DMS 273 (cell line): ENCODE results near the gene DENND1C.

ENCODE experiments used
- DNase-seq: peaks from one replicate; lab custom pipeline; 2025; ENCODE audit not compliant: unreplicated experiment; lab: John Stamatoyannopoulos, UW

The DENND1C gene

DNA sequence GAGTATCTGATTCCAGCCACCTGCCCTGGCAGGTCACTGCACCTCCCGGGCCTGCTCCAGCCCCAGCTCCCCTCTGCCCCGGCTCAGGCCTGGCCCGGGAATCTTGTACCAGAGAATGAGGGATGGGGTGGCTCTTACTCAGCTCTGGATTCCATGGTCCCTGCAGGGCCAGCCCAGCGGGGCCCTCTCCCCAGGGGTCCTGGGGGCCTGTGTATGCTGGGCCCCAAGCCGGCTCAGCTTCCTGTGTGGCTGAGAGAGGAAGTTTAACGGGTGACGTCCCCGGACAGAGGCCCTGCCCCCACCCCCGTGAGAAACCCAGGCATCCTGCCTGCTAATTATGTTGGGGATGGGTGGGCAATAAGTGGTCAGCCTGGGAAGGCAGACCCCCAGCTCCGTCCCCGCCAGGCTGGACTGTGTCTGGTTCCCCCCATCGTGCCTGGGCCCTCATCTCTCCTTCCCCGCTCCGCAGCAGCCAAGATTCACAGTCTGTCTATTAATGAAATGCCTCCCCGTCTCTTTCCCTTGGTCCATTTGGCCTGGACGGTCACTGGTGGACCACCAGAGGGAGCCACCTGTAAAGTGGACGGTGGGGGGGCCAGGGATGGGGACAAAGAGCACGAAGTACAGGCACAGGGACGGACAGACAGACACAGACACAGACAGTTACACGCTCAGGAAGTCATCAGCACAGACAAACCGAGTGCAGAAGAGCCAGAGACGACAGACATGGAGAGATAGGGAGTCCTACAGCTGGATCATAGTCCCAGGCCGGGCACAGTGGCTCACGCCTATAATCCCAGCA is at the start of gene DENND1C:
TSS of gene DENND1C (minus strand) at position 247 of the 802 bp plus-strand sequence. CDS start at position 155, 92 bp downstream.
- DNase-seq: no peak

DNA sequence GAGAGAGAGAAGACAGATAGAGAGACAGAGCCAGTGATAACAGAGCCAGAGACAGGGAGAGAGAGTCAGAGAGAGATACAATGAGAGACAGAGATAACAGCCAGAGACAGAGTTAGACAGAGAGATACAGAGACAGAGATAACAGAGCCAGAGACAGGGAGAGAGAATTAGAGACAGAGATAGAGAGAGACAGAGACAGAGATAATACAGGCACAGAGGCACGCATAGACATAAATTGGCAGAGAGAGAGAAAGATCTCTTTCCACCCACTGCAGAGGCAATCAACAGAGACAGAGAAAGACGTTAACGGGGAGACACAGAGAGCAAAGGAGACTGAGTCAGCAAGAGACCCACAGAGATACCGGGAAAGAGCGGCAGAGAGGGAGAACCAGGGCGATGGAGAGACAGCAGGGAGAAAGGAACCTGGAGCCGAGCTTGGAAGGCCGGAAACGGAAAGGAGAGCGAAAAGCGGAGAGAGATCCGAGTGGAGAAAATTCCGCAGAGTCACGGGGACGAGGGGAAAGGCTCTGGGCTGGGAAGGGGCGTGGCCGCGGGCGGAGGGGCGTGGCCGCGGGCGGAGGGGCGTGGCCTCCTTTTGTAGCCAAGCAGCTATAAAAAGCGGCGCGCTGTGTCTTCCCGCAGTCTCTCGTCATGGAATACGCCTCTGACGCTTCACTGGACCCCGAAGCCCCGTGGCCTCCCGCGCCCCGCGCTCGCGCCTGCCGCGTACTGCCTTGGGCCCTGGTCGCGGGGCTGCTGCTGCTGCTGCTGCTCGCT is 49.0 kb upstream of the DENND1C start, which contains the start of gene TNFSF9:
TSS of gene TNFSF9 (plus strand) at position 641 of the 777 bp plus-strand sequence. CDS start at position 652, 11 bp downstream.
- peak; percentile 84 for DNase-seq

- no peak for DNase-seq
Observed at GRCh38 chr19:6529937-6530385, 48.4 kb upstream of the DENND1C start.

GRCh38 chr19:6529351-6529750 is 47.8 kb upstream of the DENND1C start:
- no peak for DNase-seq

DNA sequence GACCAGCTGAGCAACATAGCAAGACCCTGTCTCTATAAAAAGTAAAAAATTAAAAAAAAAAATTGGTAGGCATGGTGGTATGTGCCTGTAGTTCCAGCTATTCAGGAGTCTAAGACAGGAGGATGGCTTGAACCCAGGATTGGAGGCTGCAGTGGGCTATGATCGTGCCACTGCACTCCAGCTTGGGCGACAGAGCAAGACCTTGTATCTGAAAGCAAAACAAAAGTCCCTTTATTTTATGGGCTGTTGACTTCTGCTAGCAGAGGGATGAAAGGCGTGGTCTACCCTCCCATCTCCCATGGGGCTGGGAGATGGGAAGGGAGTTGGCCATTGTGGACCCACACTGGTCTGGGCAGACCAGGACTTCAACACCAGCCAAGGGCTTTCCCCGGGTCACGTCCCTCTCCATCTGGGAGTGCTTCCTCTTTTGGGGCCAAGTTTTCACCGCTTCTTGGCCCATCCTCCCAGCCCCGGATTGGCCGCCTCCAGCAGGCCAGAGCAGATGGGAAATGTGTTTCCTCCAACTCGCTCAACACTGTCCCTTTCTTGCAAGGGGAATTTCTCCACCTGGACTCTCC is 47.0 kb upstream of the DENND1C start:
- DNase-seq: peak; percentile 63

DNA sequence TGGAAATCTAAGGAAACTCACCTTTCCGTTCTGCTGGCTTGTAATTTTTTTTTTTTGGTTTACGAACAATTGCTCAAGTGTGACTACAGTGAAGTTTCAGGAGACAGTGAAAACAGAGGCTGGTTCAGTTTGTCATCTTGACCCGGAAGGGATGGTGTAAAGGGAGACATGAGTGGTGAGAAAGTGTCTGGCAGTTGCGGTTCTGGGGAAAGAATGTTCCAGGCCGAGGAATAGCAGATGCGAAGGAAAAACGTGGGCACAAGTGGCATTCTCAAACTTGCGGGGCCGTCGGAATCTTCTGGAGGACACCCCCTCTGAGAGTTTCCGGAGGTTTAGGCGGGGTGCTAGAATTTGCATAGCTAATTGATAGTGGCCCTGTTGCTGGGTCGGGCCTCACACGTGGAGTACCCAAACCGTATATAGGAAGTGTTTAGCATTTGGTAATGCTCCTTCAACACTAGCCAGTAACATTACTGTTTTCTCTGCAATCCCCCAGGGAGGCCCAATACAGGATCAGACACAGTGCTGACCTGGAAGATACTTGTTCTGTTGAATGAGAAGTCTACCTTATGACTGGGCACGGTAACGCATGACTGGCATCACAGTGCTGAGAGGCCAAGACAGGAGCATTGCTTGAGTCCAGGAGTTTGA is 46.4 kb upstream of the DENND1C start:
- DNase-seq: no peak

GRCh38 chr19:6524311-6524710 is 42.7 kb upstream of the DENND1C start:
- peak; percentile 19 for DNase-seq

GRCh38 chr19:6522712-6523111 is 41.1 kb upstream of the DENND1C start:
- no peak for DNase-seq

DNA sequence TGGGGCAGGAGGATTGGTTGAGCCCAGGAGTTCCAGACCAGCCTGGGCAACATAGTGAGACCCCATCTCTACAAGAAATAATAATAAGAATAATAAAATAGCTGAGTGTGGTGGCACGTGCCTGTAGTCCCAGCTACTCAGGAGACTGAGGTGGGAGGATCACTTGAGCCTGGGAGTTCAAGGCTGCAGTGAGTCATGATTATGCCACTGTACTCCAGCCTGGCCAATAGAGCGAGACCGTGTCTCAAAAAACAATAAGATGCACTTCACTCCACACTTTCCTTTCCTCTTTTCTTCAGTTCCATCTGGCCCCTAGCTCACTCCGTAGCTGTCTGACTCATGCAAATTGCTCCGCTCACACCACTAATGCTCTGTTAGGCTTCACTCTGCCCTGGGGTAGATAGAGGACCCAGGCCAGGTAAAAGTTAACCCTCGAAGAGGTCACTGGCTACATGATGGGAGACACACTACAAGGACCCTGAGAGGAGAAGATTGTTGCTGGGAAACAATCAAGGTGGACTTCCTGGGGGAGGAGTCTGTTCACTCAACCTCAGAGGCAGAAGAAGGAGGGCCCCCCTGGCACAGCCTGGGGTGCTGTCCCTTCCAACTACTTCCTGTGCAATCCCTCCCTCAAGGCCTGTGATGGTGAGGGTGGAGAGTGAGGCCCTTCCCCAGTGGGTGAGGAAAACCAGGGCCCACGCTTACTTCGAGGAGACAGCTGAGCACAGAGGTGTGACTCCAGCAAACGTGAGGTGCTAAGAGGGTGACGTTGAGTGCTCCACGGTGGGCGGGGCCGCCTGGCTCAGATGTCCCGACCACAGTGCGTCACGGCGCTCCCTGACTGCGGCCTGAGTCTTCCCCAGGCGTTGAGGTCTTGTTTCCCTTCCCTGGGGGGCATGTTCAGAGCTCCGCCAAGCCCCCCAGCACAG is 40.4 kb upstream of the DENND1C start:
- DNase-seq: no peak

DNA sequence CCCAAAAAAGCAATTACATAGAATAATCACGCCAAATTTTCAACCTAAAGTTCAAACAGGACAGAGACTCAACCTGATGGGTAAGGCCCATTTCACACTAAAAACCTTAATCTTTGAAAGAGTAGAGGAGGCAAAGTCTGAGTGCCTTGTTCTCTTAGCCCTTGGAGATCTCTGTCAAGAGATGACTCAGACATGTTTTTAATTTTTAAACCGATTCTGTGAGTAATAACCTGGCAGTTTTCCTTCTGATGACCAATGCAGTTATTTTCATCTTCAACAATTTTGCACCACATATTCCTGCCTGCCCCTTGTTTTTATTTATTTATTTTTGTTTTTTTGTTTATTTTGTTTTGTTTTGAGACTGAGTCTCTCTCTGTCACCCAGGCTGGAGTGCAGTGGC is 37.7 kb upstream of the DENND1C start:
- DNase-seq: no peak

DNA sequence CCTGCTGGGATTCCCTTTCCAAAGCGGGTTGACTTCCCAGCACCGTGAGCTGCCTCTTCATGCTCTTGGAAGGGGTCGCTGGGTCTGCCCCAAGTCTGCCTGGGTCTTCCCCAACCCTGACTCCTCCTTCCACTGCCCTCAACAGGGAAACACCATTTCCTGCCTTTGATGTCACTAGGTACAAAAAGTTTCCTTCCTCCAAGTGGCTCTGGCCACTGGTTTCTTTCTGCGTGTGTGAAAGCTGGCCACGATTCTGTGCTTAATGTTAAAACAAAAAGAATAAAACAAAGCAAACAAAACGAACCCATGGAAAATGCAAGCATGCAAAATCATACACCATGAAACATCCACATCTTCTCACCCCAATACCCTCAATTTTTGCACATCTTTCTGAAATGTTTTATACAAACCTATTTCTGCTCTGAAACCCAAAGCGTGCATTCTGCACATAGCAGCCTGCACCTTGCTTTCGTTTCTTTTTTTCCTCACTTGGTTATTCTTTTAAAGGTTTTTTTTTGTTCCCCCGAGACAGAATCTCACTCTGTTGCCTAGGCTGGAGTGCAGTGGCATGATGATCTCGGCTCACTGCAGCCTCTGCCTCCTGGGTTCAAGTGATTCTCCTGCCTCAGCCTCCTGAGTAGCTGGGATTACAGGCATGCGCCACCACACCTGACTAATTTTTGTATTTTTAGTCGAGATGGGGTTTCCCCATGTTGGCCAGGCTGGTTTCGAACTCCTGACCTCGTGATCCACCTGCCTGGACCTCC is 36.7 kb upstream of the DENND1C start:
- no peak for DNase-seq

DNA sequence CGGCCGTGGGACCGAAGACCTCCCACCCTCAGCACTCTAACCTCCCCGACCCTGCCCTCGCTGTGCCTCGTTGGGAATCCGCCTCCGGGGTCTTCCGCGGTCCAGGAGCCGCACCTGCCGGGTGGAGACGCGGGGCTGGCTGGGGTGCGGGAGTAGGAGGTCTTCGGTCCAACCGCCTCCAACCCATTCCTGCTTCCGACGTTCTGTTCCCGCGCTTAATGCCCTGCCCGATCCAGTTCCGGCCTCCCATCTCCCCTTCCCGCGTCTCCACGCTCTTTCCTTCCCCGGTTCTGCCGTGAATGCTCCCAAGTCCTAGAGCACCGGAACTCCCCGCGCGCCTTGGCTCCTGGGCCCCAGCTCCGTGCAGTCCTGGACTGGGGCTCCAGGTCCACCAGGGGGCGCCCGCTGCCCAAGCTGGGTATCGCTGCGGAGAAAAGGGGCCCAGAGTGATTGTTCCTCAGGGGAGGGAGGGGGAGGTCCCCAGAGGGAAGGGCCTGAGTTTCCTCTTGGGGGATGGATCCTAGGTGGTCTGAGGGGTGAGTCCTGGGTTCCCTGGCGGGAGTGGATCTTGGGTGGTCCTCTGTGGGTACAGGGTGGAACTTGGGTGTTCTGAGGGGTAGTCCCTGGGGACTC is 35.2 kb upstream of the DENND1C start:
- peak; percentile 96 for DNase-seq

DNA sequence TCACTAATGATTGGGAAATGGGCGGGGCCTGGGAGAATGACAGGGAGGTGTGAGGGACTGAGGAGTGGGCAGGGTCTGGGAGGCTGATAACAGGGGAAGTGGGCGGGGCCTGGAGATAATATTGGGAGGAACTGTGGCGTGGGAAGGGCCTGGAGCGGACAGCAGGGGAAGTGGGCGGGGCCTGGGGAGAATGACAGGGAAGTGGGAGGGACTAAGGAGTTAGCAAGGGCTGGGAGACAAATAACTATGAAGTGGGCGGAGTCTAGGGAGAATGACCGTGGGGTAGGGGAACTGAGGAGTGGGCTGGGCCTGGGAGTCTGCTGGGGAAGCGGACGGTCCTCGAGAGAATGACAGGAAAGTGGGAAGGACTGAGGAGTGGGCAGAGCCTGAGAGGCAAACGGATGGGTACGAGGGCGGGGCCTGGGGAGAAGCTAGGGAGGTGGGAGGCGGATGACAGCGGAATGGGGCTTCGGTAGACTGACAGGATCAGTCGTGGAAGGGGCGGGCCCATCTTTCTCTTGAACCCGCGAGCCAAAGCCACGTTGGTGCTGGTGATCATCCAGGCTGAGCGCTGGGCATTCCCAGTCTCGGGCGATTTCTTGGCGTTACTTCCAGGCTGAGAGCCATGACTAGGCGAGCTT is 34.6 kb upstream of the DENND1C start:
- DNase-seq: peak; percentile 90

- DNase-seq: no peak
Observed at GRCh38 chr19:6514926-6515544, 33.4 kb upstream of the DENND1C start.

DNA sequence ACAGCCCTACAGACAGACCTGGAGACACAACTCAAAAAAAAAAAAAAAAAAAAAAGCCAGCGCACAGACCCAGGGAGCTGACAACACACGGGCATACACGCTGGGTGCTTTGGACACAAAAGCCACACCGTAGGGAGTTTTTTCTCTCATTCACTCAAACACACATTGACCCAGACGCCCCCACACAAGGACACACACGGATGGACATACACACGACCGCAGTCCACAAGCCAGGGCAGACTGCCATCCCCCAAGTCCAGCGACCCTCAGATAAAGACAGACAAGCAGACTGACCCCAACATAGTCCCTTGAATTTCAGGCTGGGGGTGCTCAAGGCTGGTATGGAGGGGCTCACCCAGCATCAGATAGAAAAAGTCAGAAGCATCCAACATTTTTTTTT is 32.5 kb upstream of the DENND1C start:
- DNase-seq: no peak

DNA sequence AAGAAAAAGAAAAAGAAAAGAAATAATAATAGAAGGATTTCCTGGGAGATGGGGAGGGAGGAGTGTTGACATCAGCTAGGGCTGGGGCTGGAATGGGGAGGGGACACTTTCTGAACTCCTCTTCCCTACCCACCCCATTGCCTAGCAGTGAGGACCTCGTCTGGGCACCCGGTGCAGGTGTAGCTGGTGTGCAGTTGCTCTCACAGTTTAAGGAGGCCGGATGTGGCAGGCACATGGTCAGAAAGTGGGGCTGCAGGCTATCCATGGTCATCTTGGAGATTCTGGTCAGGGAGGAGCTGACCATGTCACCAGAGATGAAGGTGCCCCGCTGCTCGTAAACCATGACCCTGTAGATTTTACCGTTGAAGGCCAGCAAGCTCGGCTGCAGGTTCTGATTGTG is 29.0 kb upstream of the DENND1C start:
- DNase-seq: no peak

- no peak for DNase-seq
Observed at GRCh38 chr19:6509118-6509971, 27.8 kb upstream of the DENND1C start.
